Endothelial cell (in vitro differentiated cells): ENCODE data around the gene DIDO1. TPM values are rescaled to one million over a fixed set of nuclear protein-coding genes. Genes with fewer than 3 reads are reported as not detected.

Experiments
- DNase-seq: peaks from one replicate; pipeline ENCODE4 v3.0.0; 2021; ENCODE audit warnings: low spot score
- H3K27ac Mint-ChIP-seq: one replicate; pipeline ENCODE4 v1.8.0; 2021; ENCODE audit warnings: mixed read lengths, inconsistent platforms; ENCODE audit not compliant: unreplicated experiment
- H3K27me3 Mint-ChIP-seq: one replicate; pipeline ENCODE4 v1.8.0; 2021; ENCODE audit warnings: mild to moderate bottlenecking, moderate library complexity, mixed read lengths, inconsistent platforms; ENCODE audit not compliant: unreplicated experiment
- H3K36me3 Mint-ChIP-seq: one replicate; pipeline ENCODE4 v1.8.0; 2021; ENCODE audit warnings: mild to moderate bottlenecking, low read depth, mixed read lengths, inconsistent platforms; ENCODE audit not compliant: unreplicated experiment
- H3K4me1 Mint-ChIP-seq: one replicate; pipeline ENCODE4 v1.8.0; 2021; ENCODE audit warnings: mild to moderate bottlenecking, mixed read lengths, inconsistent platforms; ENCODE audit not compliant: unreplicated experiment
- H3K4me3 Mint-ChIP-seq: one replicate; pipeline ENCODE4 v1.8.0; 2021; ENCODE audit warnings: mild to moderate bottlenecking, mixed read lengths, inconsistent platforms; ENCODE audit not compliant: unreplicated experiment
- H3K9me3 Mint-ChIP-seq: one replicate; pipeline ENCODE4 v1.8.0; 2021; ENCODE audit warnings: mixed read lengths, inconsistent platforms; ENCODE audit not compliant: unreplicated experiment
- total RNA-seq: library from RNA; stranded (reverse); fragmentation: NEBNext Ultra II Directional; extraction: Animal tissue kit (Norgen Biotek cat#: 25700); gene quantifications from one replicate; pipeline ENCODE4 v1.2.1, GENCODE V29; 2021; ENCODE audit not compliant: unreplicated experiment
- TF ChIP-seq, protein P1 (sequence below): fragments of 200-600 bp; sonication (generic); IDR thresholded peaks from one replicate; pipeline ENCODE4 v1.5.0; 2021; ENCODE audit warnings: antibody characterized with exemption; ENCODE audit not compliant: unreplicated experiment

Gene DIDO1
- total RNA-seq, 1 donor from 2014 or later, result 61.0 TPM

DNA sequence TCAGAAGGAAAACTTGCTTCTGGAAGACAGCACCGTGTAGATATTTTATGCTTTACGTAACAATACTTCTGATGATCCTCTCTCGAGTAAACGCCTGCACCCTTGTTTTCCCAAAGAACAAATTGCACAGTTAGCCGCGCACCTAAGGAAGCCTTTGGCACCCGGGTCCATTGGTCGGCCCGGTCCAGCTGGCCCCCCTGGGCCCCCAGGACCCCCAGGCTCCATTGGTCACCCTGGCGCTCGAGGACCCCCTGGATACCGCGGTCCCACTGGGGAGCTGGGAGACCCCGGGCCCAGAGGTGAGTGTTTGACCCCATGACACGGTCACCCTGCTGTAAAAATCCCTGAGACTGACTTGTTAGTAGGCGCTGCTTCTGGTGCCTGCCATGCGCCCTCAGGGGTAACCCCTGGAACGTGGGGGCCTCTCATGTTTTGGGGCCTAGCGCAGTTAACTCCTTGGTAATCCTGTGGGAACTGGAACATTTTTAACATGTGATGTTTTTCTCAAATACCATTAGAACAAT, 89.3 kb downstream of the DIDO1 start:
- Mint-ChIP-seq H3K27ac (no peak overlapping the region), H3K36me3 (peaks cover 2% of the 10 kb centered on the region), H3K4me3 (no peak overlapping the region), H3K27me3 (peaks cover 9% of the 10 kb centered on the region), H3K9me3 (no peaks in the 10 kb centered on the region), H3K4me1 (no peaks in the 10 kb centered on the region)
- TF ChIP-seq, protein P1, sequence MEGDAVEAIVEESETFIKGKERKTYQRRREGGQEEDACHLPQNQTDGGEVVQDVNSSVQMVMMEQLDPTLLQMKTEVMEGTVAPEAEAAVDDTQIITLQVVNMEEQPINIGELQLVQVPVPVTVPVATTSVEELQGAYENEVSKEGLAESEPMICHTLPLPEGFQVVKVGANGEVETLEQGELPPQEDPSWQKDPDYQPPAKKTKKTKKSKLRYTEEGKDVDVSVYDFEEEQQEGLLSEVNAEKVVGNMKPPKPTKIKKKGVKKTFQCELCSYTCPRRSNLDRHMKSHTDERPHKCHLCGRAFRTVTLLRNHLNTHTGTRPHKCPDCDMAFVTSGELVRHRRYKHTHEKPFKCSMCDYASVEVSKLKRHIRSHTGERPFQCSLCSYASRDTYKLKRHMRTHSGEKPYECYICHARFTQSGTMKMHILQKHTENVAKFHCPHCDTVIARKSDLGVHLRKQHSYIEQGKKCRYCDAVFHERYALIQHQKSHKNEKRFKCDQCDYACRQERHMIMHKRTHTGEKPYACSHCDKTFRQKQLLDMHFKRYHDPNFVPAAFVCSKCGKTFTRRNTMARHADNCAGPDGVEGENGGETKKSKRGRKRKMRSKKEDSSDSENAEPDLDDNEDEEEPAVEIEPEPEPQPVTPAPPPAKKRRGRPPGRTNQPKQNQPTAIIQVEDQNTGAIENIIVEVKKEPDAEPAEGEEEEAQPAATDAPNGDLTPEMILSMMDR, result no peak
- DNase-seq, result no peak

DNA sequence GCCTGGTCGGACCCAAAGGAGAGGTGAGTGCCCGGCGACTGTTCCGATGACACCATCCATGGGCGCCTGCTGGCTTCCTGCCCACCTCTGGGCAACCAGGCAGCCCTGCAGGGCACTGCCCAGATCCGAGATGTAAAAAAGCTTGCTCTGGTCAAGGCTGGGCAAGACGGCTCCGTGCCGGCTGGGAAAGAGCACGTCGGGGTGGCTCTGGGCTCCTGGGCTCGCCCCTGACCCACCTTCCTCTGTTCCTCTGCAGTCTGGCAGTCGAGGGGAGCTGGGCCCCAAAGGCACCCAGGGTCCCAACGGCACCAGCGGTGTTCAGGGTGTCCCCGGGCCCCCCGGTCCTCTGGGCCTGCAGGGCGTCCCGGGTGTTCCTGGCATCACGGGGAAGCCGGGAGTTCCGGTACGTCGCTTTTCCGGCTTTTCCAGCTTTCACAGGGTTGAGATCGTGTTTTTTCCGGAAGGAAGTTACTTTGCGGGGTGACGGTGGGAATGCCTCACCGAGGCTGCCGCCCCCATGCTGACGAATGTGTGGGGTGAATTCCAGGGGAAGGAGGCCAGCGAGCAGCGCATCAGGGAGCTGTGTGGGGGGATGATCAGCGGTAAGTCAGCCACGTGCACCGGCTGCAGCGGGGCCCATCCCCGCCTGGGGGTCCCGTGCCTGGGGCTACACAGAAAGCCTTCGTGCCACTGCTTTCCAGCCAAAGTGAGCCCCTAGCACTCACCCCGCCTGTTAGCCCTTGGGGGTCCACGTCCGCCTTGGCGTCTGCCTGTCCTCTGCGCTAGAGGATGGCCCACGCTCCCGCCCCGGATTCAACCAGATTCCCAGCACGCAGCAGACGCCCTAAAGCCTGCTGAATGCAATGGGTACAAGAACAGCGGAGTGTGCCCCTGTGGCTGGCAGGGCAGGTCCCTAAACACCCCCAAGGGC, 90.1 kb downstream of the DIDO1 start:
- TF ChIP-seq, protein P1, result no peak

DNA sequence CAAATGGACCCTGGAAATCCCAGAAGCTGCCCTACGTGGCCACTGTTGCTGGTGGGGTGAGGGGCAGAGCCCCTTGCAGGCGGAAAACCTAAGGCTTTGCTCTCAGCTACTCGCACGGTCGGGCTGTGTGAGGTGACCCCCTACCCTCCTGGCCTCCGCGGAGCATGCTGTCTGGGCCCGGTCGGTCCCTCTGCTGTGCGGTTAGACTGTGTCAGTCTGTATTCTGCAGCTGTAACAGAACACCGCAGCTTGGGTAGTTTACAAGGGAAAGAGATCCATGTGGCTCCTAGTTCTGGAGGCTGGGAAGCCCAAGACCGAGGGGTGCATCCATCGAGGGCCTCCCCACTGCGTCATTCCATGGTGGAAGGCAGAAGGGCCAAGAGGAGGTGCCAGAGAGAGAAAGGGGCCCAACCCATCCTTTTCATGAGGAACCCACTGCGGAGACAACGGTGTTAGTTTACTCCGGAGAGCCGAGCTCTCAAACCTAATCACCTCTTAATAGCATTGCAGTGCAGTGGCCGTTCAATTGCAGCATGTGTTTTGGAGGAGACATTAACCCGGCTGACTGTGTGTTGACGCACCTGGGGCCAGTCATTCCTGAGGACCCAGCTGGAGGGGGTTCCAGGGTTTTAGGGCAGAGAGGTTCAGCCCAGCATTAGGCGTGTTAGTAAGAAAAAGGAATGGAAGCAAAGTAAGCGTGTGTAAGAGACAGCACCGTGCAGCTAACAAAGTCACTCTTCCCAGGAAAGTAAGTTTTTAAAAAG, 91.2 kb downstream of the DIDO1 start:
- Mint-ChIP-seq H3K27ac (no peak overlapping the region), H3K9me3 (no peaks in the 10 kb centered on the region), H3K27me3 (peaks cover 9% of the 10 kb centered on the region), H3K4me1 (no peaks in the 10 kb centered on the region), H3K36me3 (no peaks in the 10 kb centered on the region), H3K4me3 (no peak overlapping the region)
- TF ChIP-seq, protein P1, result no peak
- no peak for DNase-seq

More for the DNA sequence above, 90.1 kb downstream of the DIDO1 start:
- peak; percentile 3 for DNase-seq
- Mint-ChIP-seq H3K27ac (no peak overlapping the region), H3K9me3 (no peaks in the 10 kb centered on the region), H3K4me3 (no peak overlapping the region), H3K4me1 (no peaks in the 10 kb centered on the region), H3K36me3 (no peaks in the 10 kb centered on the region), H3K27me3 (peaks cover 9% of the 10 kb centered on the region)

DNA sequence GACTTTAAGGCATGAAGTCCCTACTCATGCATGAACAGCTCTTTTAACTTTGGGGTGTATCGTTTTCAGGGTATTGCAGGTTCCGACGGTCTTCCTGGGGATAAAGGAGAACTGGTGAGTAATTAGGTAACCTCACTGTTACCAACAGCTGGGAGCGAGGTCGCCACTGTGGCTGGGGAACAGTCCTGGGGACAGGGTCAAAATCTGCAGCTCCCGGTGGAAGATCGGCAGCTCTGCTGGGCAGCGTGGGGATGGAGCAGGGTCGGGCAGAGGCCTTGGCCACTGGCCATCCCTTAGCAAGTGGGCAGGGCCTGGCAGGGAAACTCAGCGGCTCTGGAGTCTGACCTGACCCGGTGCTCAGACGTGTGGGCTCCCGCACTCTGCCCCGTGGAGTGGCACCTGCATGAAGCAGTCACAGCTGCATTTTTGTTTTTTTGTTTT, 93.3 kb downstream of the DIDO1 start:
- Mint-ChIP-seq H3K27ac (no peak overlapping the region), H3K27me3 (peaks cover 11% of the 10 kb centered on the region), H3K4me1 (no peaks in the 10 kb centered on the region), H3K4me3 (no peak overlapping the region), H3K36me3 (no peaks in the 10 kb centered on the region), H3K9me3 (no peaks in the 10 kb centered on the region)
- no peak for DNase-seq
- TF ChIP-seq, protein P1, result no peak
